Natural killer cell treated with Interleukin-12 subunit alpha and Interleukin-12 subunit beta and Interleukin-15 and Interleukin-18, amount 100 ng/mL, for 72 hours (primary cell): ENCODE data around the gene SETDB1. TPM values are rescaled to one million over a fixed set of nuclear protein-coding genes. Genes with fewer than 3 reads are reported as not detected.
"Not testable (repeated sequence)": the region's sequence is repeated elsewhere in the genome, so short reads cannot be mapped to it uniquely, and the experiment has no call there.

ENCODE experiments used
- ATAC-seq, 2 donors: fragments of 150-1000 bp; cut with Tn5 transposase in 1 of 2; sonication (Bioruptor Pico), chemical (Tn5 transposase) in 1 of 2; 2 replicates each; pipeline ENCODE4 v1.10.0; 2021
- DNase-seq: peaks from one replicate; pipeline ENCODE4 v3.0.0; 2022; ENCODE audit warnings: low spot score
- H3K27ac Mint-ChIP-seq, 2 donors: 1 replicate in 1 of 2; 2 replicates in 1 of 2; pipeline ENCODE4 v1.8.0; 2022; ENCODE audit warnings: mixed read lengths in 2 of 2, mild to moderate bottlenecking in 1 of 2, moderate library complexity in 1 of 2
- H3K27me3 Mint-ChIP-seq, 2 donors: 1 replicate in 1 of 2; 2 replicates in 1 of 2; pipeline ENCODE4 v1.8.0; 2022; ENCODE audit warnings: mixed read lengths in 2 of 2
- H3K36me3 Mint-ChIP-seq: one replicate; pipeline ENCODE4 v1.8.0; 2022; ENCODE audit warnings: mixed read lengths
- H3K4me1 Mint-ChIP-seq, 2 donors: 1 replicate in 1 of 2; 2 replicates in 1 of 2; pipeline ENCODE4 v1.8.0; 2022; ENCODE audit warnings: low read depth in 2 of 2, mixed read lengths in 2 of 2, mild to moderate bottlenecking in 1 of 2
- H3K4me3 Mint-ChIP-seq: one replicate; pipeline ENCODE4 v1.8.0; 2022; ENCODE audit warnings: mixed read lengths
- H3K9me3 Mint-ChIP-seq: 2 replicates; pipeline ENCODE4 v1.8.0; 2022; ENCODE audit warnings: mixed read lengths
- total RNA-seq, 2 donors: library from RNA; stranded (reverse); gene quantifications; one replicate each; pipeline ENCODE4 v1.2.3, GENCODE V29; 2022

SETDB1 gene
- total RNA-seq, 2 donors from 2014 or later, result 57.8 to 73.6 TPM

DNA sequence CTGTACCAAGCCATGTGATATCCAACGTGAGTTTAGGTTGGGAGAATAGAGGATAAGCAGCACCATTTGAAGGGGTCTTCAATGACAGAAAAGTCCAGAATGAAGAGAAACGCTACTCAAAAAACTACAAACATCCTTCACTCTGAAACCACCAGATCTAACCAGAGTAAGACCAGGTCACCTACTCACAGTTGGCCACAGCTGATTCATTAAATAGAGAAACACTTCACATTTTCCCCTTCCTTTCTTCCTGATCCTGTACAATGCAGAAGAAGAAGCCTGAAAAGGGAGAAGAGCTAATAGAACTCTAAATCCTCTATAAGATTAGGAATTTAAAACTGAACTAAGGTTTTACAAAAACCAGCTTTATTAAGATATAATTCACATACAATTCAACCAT is 19.4 kb upstream of the SETDB1 start:
- Mint-ChIP-seq H3K4me1 (no peaks in the 10 kb centered on the region), H3K27me3 (no peaks in the 10 kb centered on the region), H3K36me3 (no peaks in the 10 kb centered on the region), H3K4me3 (no peak overlapping the region), H3K27ac (no peak overlapping the region), H3K9me3 (no peaks in the 10 kb centered on the region)
- ATAC-seq (no peak), DNase-seq (no peak)

DNA sequence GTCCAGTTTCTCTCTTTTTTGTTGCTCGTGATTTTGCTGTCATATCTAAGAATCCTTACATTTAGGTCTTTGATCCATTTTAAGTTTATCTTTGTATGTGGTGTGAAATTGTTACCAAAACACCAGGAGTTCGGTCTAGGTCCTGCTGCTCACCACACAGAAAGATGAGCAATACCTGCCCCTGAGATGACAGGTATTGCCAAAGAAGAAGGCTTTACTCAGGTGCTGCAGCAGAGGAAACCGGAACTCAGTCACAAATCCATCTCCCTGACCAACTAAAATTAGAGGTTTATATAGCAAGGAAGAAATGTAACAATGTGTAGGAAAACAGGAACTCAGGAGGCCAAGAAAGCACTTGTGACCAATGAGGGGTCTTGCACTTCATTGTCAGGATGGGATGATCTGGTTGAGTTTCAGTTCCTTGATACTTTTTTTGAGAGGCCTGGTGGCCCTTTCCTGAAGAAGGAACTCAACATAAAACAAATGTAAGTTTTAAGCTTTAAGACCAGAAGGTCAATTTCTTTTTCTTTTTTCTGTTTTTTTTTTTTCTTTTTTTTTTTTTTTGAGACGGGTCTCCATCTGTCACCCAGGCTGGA is 16.5 kb upstream of the SETDB1 start:
- DNase-seq, result no peak
- no peak overlapping the region for H3K4me3 Mint-ChIP-seq
- ATAC-seq, result no peak
- no peaks in the 10 kb centered on the region for H3K27me3 Mint-ChIP-seq
- H3K9me3 Mint-ChIP-seq, result no peaks in the 10 kb centered on the region
- no peaks in the 10 kb centered on the region for H3K4me1 Mint-ChIP-seq
- no peaks in the 10 kb centered on the region for H3K36me3 Mint-ChIP-seq
- H3K27ac Mint-ChIP-seq, result no peak overlapping the region

DNA sequence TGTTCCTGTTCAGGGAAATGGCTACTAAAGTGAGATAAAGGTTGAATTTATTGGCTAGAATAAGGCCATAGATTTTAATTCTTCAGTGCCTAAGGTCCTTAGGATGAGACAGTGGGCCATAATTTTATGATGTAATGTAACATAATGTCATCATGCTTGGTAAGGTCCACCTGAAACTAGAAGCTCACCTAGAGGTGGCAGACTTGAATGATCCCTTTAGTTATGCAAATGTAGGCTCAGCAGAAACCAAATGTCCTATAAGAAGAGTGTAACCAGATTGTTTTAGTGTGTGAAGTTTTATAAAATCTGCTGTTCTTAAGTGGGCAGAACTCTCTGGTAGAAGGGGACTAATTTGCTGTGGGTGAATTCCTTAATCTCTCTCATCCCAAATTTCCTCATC is 13.5 kb upstream of the SETDB1 start:
- Mint-ChIP-seq H3K4me1 (no peaks in the 10 kb centered on the region), H3K4me3 (no peak overlapping the region), H3K27ac (no peak overlapping the region), H3K9me3 (no peaks in the 10 kb centered on the region), H3K27me3 (no peaks in the 10 kb centered on the region), H3K36me3 (no peaks in the 10 kb centered on the region)
- DNase-seq (no peak), ATAC-seq (no peak)

DNA sequence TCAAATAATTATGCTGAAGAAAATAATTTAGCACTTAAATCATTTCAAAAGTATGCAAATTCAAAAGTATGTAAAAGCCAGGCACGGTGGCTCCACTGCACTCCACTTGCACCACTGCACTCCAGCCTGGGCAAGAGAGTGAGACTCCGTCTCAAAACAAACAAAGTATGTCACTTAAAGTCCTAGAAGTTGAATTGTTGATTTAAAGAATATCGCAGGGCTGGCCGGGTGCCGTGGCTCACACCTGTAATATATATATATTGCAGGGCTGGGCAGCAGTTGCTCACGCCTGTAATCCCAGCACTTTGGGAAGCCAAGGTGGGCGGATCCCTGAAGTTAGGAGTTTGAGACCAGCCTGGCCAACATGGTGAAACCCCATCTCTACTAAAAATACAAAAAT is 8.8 kb upstream of the SETDB1 start:
- peaks cover 4% of the 10 kb centered on the region in 2 donors for H3K4me1 Mint-ChIP-seq
- no peaks in the 10 kb centered on the region for H3K36me3 Mint-ChIP-seq
- H3K27ac Mint-ChIP-seq, result no peak overlapping the region
- no peaks in the 10 kb centered on the region for H3K9me3 Mint-ChIP-seq
- H3K27me3 Mint-ChIP-seq, result no peaks in the 10 kb centered on the region
- H3K4me3 Mint-ChIP-seq, result no peak overlapping the region
- DNase-seq (no peak), ATAC-seq (no peak)

DNA sequence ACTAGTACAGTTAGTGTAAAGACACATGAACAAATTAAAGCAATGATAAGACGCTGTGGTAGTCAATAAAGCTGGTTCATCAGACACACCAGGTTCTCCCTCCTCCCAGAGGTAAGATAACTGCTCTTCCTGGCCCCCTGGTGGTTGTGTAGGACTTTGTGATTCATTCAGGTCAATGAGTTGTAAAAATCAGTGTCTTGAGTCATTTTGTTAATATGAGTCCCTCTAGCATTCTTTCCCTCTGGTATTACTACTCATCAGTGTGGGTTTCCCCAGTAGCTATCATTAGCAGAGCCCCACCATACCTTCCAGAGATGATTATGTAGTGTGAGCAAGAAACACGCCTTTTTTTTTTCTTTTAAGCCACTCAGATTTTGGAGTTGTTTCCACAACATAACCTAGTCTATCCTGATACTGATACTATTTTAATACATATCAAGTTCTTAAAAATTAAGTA is 3.6 kb upstream of the SETDB1 start:
- peaks cover 19% of the 10 kb centered on the region in 2 donors for H3K4me1 Mint-ChIP-seq
- peaks cover 3% of the 10 kb centered on the region for H3K36me3 Mint-ChIP-seq
- DNase-seq (peak; percentile 80), ATAC-seq (peak; percentile 68 to 81)
- H3K27me3 Mint-ChIP-seq, result no peaks in the 10 kb centered on the region
- peak overlapping the region in 1 of 2 donors; percentile 48 for H3K27ac Mint-ChIP-seq
- H3K9me3 Mint-ChIP-seq, result no peaks in the 10 kb centered on the region
- no peak overlapping the region for H3K4me3 Mint-ChIP-seq

DNA sequence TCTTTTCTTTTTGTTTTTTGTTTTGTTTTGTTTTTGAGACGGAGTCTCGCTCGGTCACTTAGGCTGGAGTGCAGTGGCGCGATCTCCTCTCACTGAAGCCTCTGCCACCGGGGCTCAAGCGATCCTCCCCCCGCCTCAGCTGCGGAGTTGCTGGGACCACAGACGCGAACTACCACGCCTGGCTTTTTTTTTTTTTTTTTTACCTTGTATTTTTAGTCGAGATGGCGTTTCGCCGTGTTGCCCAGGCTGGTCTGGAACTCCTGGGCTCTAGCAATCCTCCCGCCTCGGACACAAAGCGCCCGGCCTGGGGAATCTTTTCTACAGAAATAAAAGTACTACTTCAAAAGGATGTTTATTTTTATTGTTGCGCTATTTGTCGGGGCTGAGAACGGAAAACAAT is 1.1 kb upstream of the SETDB1 start:
- no peak for DNase-seq
- Mint-ChIP-seq H3K27me3 (no peaks in the 10 kb centered on the region), H3K4me3 (peak overlapping the region; percentile 95), H3K4me1 (peaks cover 25 to 26% of the 10 kb centered on the region in 2 donors), H3K9me3 (no peaks in the 10 kb centered on the region), H3K36me3 (peaks cover 18% of the 10 kb centered on the region), H3K27ac (peak overlapping the region; percentile 91 to 95)
- ATAC-seq, result no peak

DNA sequence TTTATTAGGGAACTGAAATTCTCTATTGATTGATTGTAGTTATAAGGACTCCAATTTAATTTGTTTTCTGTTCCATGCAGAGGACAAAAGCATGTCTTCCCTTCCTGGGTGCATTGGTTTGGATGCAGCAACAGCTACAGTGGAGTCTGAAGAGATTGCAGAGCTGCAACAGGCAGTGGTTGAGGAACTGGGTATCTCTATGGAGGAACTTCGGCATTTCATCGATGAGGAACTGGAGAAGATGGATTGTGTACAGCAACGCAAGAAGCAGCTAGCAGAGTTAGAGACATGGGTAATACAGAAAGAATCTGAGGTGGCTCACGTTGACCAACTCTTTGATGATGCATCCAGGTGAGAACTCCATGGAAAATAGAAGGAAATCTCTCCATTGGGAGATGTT is 1.5 kb downstream of the SETDB1 start:
- no peak for ATAC-seq
- H3K4me3 Mint-ChIP-seq, result peak overlapping the region; percentile 95
- no peaks in the 10 kb centered on the region for H3K9me3 Mint-ChIP-seq
- peaks cover 38% of the 10 kb centered on the region for H3K36me3 Mint-ChIP-seq
- no peaks in the 10 kb centered on the region for H3K27me3 Mint-ChIP-seq
- peak overlapping the region; percentile 91 to 95 for H3K27ac Mint-ChIP-seq
- no peak for DNase-seq
- H3K4me1 Mint-ChIP-seq, result peaks cover 19% of the 10 kb centered on the region in 2 donors

DNA sequence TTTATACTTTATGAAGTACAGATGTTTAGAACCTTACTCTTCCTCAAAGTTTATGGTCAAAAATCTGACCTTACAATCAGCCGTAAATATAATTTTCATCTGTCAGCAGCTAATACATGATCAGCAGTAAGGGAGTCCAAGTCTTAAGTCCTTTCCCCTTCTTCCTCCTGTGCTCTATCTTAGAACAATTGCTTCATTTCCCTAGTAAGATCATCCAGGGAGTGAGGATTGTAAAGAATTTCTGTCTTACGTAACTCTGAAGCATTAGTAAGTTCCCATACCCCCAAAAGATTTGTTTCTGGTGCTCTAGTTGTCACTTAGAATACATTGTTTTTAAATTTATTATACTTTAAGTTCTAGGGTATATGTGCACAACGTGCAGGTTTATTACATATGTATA is 2.1 kb downstream of the SETDB1 start:
- no peak for ATAC-seq

DNA sequence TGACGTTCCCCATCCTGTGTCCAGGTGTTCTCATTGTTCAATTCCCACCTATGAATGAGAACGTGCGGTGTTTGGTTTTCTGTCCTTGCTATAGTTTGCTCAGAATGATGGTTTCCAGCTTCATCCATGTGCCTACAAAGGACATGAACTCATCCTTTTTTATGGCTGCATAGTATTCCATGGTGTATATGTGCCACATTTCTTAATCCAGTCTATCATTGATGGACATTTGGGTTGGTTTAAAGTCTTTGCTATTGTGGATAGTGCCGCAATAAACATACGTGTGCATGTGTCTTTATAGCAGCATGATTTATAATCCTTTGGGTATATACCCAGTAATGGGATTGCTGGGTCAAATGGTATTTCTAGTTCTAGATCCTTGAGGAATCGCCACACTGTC is 2.6 kb downstream of the SETDB1 start:
- Mint-ChIP-seq H3K4me1 (peaks cover 16 to 18% of the 10 kb centered on the region in 2 donors), H3K36me3 (peaks cover 41% of the 10 kb centered on the region)
- not testable (repeated sequence) for ATAC-seq, H3K4me3 Mint-ChIP-seq, H3K27me3 Mint-ChIP-seq, H3K27ac Mint-ChIP-seq, H3K9me3 Mint-ChIP-seq, DNase-seq

More for the DNA sequence above, 2.1 kb downstream of the SETDB1 start:
- DNase-seq, result no peak
- H3K36me3 Mint-ChIP-seq, result peaks cover 41% of the 10 kb centered on the region
- H3K27me3 Mint-ChIP-seq, result no peaks in the 10 kb centered on the region
- no peak overlapping the region for H3K27ac Mint-ChIP-seq
- H3K4me1 Mint-ChIP-seq, result peaks cover 16 to 18% of the 10 kb centered on the region in 2 donors
- H3K4me3 Mint-ChIP-seq, result no peak overlapping the region
- no peaks in the 10 kb centered on the region for H3K9me3 Mint-ChIP-seq

DNA sequence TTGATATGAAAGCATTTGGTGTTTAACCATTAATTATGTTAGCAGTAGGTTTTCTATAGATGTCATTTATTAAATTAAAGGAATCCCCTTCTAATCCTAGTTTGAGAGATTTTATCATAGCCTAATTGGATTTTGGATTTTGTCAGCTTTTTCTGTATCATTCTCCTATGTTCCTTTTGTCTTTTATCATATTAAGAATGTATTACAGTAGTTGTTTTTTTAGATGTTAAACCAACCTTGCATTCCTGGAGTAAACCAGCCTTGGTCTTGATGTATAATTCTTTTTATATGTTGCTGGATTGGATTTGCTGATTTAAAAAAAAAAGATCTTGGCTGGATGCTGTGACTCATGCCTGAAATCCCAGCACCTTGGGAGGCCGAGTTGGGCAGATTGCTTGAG is 5.6 kb downstream of the SETDB1 start:
- no peak overlapping the region for H3K27ac Mint-ChIP-seq

DNA sequence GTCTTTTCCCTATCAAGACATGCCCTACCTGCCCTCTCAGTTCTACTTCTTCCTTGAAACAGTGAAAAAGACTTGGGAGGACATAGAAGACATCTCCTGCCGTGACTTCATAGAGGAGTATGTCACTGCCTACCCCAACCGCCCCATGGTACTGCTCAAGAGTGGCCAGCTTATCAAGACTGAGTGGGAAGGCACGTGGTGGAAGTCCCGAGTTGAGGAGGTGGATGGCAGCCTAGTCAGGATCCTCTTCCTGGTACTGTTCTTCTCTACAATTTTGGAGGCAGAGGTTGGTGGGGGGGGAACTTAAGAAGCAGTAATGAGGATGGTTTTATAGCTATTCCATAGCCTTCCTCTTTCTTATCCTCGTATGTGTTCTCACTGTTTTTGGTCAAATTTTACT is 18.7 kb downstream of the SETDB1 start:
- no peak for ATAC-seq
- Mint-ChIP-seq H3K4me1 (no peaks in the 10 kb centered on the region), H3K27me3 (no peaks in the 10 kb centered on the region), H3K27ac (no peak overlapping the region), H3K4me3 (no peak overlapping the region), H3K9me3 (no peaks in the 10 kb centered on the region), H3K36me3 (peaks cover 23% of the 10 kb centered on the region)
- DNase-seq, result no peak

More for the DNA sequence above, 5.6 kb downstream of the SETDB1 start:
- no peaks in the 10 kb centered on the region for H3K27me3 Mint-ChIP-seq
- no peak overlapping the region for H3K4me3 Mint-ChIP-seq
- H3K4me1 Mint-ChIP-seq, result peaks cover 16 to 22% of the 10 kb centered on the region in 2 donors
- no peak for DNase-seq
- ATAC-seq, result no peak
- H3K9me3 Mint-ChIP-seq, result no peaks in the 10 kb centered on the region
- peaks cover 53% of the 10 kb centered on the region for H3K36me3 Mint-ChIP-seq

DNA sequence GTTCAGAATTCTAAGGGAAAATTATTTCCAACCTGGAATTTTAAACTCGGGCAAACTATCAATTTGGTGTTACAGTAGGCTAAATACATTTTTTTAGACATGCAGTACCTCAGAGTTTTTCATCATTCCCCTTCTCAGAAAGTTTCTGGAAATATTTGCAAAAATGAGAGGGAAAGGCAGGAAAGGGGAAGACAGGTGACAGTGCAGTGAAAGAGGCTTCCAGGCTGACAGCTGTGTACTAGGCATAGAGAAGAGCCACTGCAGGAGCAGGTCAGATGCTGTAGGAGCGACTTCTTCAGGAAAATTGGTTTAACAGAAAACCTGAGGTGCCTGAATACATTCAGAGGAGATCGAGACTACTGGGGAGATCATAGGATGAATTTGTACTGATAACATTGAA is 28.5 kb downstream of the SETDB1 start:
- Mint-ChIP-seq H3K27ac (no peak overlapping the region), H3K9me3 (no peaks in the 10 kb centered on the region), H3K36me3 (peaks cover 52% of the 10 kb centered on the region)

DNA sequence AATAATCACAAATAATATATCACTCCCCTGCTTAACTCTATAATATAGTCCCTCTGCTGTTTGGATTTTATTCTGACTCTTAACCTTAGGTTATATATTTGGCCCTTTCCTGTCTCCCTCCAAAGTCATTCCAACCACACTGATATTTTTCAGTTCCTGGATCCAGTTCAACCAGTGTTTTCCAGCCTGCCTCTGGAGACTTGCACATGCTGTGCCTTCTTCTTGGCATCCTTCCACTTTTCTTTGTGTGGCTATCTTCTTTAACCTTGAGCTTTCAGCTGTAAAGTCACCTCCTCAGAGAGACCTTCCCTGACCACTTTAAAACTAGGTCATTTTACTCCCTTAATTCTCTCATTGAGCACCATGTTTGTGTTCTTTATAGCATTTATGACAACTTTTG is 29.1 kb downstream of the SETDB1 start:
- Mint-ChIP-seq H3K9me3 (no peaks in the 10 kb centered on the region), H3K27me3 (no peaks in the 10 kb centered on the region), H3K27ac (no peak overlapping the region), H3K36me3 (peaks cover 54% of the 10 kb centered on the region), H3K4me3 (no peak overlapping the region), H3K4me1 (peaks cover 0 to 2% of the 10 kb centered on the region in 2 donors)
- DNase-seq, result no peak
- ATAC-seq, result no peak

More for the DNA sequence above, 28.5 kb downstream of the SETDB1 start:
- no peak for DNase-seq
- Mint-ChIP-seq H3K27me3 (no peaks in the 10 kb centered on the region), H3K4me1 (peaks cover 0 to 2% of the 10 kb centered on the region in 2 donors), H3K4me3 (no peak overlapping the region)
- ATAC-seq, result no peak

DNA sequence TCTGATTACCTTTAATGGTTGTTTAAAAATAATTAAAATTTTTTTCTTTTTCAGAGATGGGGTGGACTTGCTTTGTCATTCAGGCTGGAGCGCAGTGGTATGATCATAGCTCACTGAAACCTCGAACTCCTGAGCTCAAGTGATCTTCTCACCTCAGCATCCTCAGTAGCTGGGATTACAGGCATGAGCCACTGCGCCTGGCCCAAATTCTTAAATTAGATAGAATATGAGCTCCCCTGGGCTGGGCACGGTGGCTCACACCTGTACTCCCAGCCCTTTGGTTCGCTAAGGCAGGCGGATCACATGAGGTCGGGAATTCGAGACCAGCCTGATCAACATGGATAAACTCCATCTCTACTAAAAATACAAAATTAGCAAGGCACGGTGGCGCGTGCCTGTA is 31.5 kb downstream of the SETDB1 start:
- no peak overlapping the region for H3K27ac Mint-ChIP-seq
- H3K4me3 Mint-ChIP-seq, result no peak overlapping the region
- DNase-seq (no peak), ATAC-seq (no peak)
- peaks cover 36% of the 10 kb centered on the region for H3K36me3 Mint-ChIP-seq
- H3K9me3 Mint-ChIP-seq, result no peaks in the 10 kb centered on the region
- no peaks in the 10 kb centered on the region for H3K27me3 Mint-ChIP-seq
- H3K4me1 Mint-ChIP-seq, result peaks cover 0 to 6% of the 10 kb centered on the region in 2 donors

DNA sequence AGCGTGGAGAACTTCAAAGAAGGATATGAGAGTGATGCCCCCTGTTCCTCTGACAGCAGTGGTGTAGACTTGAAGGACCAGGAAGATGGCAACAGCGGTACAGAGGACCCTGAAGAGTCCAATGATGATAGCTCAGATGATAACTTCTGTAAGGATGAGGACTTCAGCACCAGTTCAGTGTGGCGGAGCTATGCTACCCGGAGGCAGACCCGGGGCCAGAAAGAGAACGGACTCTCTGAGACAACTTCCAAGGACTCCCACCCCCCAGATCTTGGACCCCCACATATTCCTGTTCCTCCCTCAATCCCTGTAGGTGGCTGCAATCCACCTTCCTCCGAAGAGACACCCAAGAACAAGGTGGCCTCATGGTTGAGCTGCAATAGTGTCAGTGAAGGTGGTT is 34.5 kb downstream of the SETDB1 start:
- ATAC-seq (no peak), DNase-seq (no peak)
- no peaks in the 10 kb centered on the region for H3K27me3 Mint-ChIP-seq
- H3K27ac Mint-ChIP-seq, result no peak overlapping the region
- no peak overlapping the region for H3K4me3 Mint-ChIP-seq
- H3K4me1 Mint-ChIP-seq, result peaks cover 0 to 5% of the 10 kb centered on the region in 2 donors
- peaks cover 15% of the 10 kb centered on the region for H3K36me3 Mint-ChIP-seq
- no peaks in the 10 kb centered on the region for H3K9me3 Mint-ChIP-seq
